ENCODE measurements around the gene EXOC4.
A peak's percentile ranks its signal among the peaks of the same experiment; 100 is the strongest.

The EXOC4 gene

DNA sequence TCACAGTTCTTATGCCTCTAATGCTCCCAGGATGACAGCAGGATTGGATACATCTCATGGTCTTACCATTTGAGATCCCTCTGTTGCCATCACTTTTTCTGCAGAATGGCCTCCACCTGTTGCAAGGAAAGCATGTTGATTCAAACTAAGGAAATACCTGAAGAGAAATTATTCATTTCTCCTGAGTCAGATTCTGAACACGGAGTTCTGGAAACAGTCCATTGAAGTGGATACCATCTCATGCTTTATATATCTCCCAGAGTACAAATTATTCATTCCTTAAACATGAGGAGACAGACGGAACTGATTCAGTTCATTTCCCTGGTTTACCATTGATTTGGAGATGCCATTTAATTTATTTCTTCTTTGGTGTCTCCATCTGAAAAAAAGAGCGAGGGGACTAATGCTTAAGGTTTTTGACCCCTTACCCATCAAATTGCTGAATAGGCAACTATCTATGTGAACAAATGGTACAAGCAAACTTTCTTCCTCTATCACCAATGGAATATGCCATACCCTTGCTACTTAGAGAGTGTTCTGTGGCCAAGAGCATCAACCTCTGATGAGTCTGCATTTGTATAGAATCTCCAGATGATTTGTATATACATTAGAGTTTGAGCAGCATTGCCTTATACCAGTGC, 569.2 kb downstream of the EXOC4 start:
- Histone ChIP-seq H3K9me3 (ENCODE audit: severe bottlenecking) (no peaks in the 10 kb centered on the region), H3K4me3 (ENCODE audit: severe bottlenecking) (no peak overlapping the region), H3K36me3 (ENCODE audit: low read depth) (no peaks in the 10 kb centered on the region), H3K27me3 (ENCODE audit: insufficient read depth, poor library complexity, severe bottlenecking) (no peaks in the 10 kb centered on the region), H3K4me1 (ENCODE audit: insufficient read depth, poor library complexity, severe bottlenecking) (peaks cover 6% of the 10 kb centered on the region), H3K27ac (ENCODE audit: poor library complexity, severe bottlenecking) (no peak overlapping the region)
- TF ChIP-seq, protein P1, sequence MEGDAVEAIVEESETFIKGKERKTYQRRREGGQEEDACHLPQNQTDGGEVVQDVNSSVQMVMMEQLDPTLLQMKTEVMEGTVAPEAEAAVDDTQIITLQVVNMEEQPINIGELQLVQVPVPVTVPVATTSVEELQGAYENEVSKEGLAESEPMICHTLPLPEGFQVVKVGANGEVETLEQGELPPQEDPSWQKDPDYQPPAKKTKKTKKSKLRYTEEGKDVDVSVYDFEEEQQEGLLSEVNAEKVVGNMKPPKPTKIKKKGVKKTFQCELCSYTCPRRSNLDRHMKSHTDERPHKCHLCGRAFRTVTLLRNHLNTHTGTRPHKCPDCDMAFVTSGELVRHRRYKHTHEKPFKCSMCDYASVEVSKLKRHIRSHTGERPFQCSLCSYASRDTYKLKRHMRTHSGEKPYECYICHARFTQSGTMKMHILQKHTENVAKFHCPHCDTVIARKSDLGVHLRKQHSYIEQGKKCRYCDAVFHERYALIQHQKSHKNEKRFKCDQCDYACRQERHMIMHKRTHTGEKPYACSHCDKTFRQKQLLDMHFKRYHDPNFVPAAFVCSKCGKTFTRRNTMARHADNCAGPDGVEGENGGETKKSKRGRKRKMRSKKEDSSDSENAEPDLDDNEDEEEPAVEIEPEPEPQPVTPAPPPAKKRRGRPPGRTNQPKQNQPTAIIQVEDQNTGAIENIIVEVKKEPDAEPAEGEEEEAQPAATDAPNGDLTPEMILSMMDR (IDR thresholded peaks at IDR 0.05; ENCODE audit: poor library complexity, severe bottlenecking), result no peak
- DNase-seq (ENCODE audit: low spot score), result no peak
- peak; percentile 33; the same call in 2 of the 3 replicates for ATAC-seq (ENCODE audit: low read depth)

DNA sequence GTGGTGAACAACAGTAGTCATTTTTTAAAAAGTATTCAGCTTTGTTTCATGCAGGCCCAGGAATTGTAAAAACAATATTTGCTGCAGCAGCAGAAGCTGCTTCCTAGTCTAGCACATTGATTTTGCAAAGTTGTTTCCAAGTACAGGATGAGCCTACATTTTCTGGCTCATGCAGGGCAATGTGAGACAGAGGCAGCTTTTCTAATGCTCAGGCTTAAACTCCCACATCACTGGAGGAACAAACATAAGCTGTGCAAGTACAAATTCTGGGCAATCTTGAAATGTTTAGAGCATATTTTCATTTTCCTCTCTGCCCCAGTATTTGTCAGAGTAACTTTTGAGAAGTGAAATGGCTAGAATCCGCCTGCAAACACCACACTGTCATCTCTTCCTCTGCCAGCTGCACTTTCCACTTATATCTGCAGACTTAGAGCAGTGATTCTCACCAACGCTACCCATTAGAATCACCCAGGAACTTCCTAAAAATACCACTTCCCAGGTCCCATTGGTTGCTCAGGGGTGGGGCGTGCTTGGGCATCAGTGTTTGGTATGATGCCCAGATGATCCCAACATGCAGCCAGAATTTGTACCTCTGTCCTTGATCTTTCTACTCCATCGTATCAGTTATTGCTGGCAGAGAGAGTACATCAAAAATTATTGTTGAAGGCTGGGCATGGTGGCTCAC, 570.1 kb downstream of the EXOC4 start:
- no peak overlapping the region for H3K4me3 ChIP-seq (ENCODE audit: severe bottlenecking)
- H3K4me1 ChIP-seq (ENCODE audit: insufficient read depth, poor library complexity, severe bottlenecking), result peaks cover 6% of the 10 kb centered on the region
- H3K9me3 ChIP-seq (ENCODE audit: severe bottlenecking), result no peaks in the 10 kb centered on the region
- ATAC-seq (ENCODE audit: low read depth) (no peak), DNase-seq (ENCODE audit: low spot score) (no peak)
- H3K27me3 ChIP-seq (ENCODE audit: insufficient read depth, poor library complexity, severe bottlenecking), result no peaks in the 10 kb centered on the region
- TF ChIP-seq, protein P1 (IDR thresholded peaks at IDR 0.05; ENCODE audit: poor library complexity, severe bottlenecking), result no peak
- no peak overlapping the region for H3K27ac ChIP-seq (ENCODE audit: poor library complexity, severe bottlenecking)
- no peaks in the 10 kb centered on the region for H3K36me3 ChIP-seq (ENCODE audit: low read depth)

DNA sequence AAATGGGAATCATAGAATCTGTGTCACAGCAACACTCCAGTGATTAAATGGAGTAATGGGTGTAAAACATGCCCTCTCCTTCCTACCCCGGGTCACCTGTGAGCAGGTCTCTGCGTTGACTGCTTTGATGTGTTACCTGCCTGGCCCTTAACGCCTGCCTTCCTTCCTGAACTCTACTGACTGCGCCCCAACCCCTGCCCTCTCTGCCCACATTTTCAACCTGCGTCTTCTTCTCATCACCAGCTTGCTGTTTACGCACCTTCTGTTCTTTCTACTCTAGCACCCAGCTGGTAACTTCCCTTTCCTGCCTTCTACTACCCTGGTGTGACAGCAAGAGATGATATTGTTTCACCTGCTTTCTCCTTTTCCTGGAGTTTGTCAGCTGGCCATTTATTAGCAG, 571.3 kb downstream of the EXOC4 start:
- TF ChIP-seq, protein P1 (IDR thresholded peaks at IDR 0.05; ENCODE audit: poor library complexity, severe bottlenecking), result no peak

DNA sequence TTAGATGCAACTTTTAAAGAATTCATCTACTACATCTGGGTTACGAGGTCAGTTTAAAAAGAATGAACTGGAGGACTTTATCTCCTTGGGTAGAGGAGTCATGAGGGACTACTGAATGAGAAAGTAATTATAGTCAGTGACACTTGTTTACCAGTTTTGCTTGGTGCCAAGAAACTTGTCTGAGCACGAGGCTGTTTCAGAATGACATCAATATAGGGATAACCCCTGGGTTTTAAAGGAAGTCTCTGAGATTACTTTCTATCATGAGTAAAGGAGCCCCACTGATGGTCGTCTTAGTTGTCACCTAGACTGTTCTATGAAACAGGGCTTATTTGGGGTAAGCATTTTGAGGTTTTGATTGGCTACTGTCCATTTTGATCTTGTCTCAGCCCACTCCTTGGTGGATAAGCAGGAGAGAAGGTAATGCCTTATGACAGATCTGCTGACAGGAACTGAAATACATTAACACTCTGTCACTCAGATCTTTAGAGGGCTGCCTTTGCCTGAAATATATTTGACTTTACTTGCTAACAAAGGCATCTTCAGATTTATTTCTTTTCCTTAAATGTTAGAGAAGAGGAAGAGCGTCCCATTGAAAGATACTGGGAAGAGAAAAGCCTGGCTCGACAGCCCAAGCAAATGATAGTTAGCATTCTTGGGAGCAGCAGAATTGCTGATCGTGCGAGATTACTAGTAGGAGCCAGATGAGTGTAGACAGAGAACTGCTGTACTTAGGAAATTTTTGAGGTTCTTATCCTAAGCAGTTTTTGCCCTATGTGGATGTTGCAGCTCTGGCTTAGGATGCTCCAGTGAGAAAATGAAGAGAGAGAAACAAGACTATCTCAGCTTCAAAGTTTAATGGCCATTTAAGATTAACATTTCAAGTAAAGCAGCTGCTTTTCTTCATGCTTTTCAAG, 575.1 kb downstream of the EXOC4 start:
- Histone ChIP-seq H3K27me3 (ENCODE audit: insufficient read depth, poor library complexity, severe bottlenecking) (no peaks in the 10 kb centered on the region), H3K27ac (ENCODE audit: poor library complexity, severe bottlenecking) (no peak overlapping the region), H3K4me1 (ENCODE audit: insufficient read depth, poor library complexity, severe bottlenecking) (no peaks in the 10 kb centered on the region), H3K36me3 (ENCODE audit: low read depth) (no peaks in the 10 kb centered on the region), H3K9me3 (ENCODE audit: severe bottlenecking) (no peaks in the 10 kb centered on the region), H3K4me3 (ENCODE audit: severe bottlenecking) (no peak overlapping the region)
- TF ChIP-seq, protein P1 (IDR thresholded peaks at IDR 0.05; ENCODE audit: poor library complexity, severe bottlenecking), result no peak
- ATAC-seq (ENCODE audit: low read depth), result 0 out of 3 replicates have a peak, but pooled peaks have one; percentile 38
- DNase-seq (ENCODE audit: low spot score), result no peak

More for the DNA sequence above, 571.3 kb downstream of the EXOC4 start:
- H3K27me3 ChIP-seq (ENCODE audit: insufficient read depth, poor library complexity, severe bottlenecking), result no peaks in the 10 kb centered on the region
- H3K27ac ChIP-seq (ENCODE audit: poor library complexity, severe bottlenecking), result no peak overlapping the region
- H3K9me3 ChIP-seq (ENCODE audit: severe bottlenecking), result no peaks in the 10 kb centered on the region
- DNase-seq (ENCODE audit: low spot score) (no peak), ATAC-seq (ENCODE audit: low read depth) (no peak)
- no peak overlapping the region for H3K4me3 ChIP-seq (ENCODE audit: severe bottlenecking)
- H3K36me3 ChIP-seq (ENCODE audit: low read depth), result no peaks in the 10 kb centered on the region
- H3K4me1 ChIP-seq (ENCODE audit: insufficient read depth, poor library complexity, severe bottlenecking), result peaks cover 6% of the 10 kb centered on the region

All from RWPE2 (cell line).